ENCODE measurements around the gene TRIM69.
"Not testable (repeated sequence)": the region's sequence is repeated elsewhere in the genome, so short reads cannot be mapped to it uniquely, and the experiment has no call there.

The TRIM69 gene

GRCh38 chr15:44736181-44736765, at the start of gene TRIM69:
TRIM69 (plus strand) TSS chr15:44736528; CDS start chr15:44736705, 177 bp downstream.
- no peak for DNase-seq (ENCODE audit: low spot score)

- DNase-seq (ENCODE audit: low spot score): not testable (repeated sequence)
Measured at GRCh38 chr15:44689318-44689717, 47.0 kb upstream of the TRIM69 start.

- not testable (repeated sequence) for DNase-seq (ENCODE audit: low spot score)
Measured at GRCh38 chr15:44690245-44690644, 46.1 kb upstream of the TRIM69 start.

GRCh38 chr15:44692659-44693058, 43.7 kb upstream of the TRIM69 start:
- DNase-seq (ENCODE audit: low spot score): no peak

- no peak for DNase-seq (ENCODE audit: low spot score)
Measured at GRCh38 chr15:44694416-44694815, 41.9 kb upstream of the TRIM69 start.

GRCh38 chr15:44695294-44695693, 41.0 kb upstream of the TRIM69 start:
- DNase-seq (ENCODE audit: low spot score): no peak

GRCh38 chr15:44697014-44697413, 39.3 kb upstream of the TRIM69 start:
- no peak for DNase-seq (ENCODE audit: low spot score)

GRCh38 chr15:44698641-44699040, 37.7 kb upstream of the TRIM69 start:
- DNase-seq (ENCODE audit: low spot score): no peak

- not testable (repeated sequence) for DNase-seq (ENCODE audit: low spot score)
Measured at GRCh38 chr15:44700676-44701075, 35.7 kb upstream of the TRIM69 start.

GRCh38 chr15:44705986-44706385, 30.3 kb upstream of the TRIM69 start:
- DNase-seq (ENCODE audit: low spot score): no peak

- DNase-seq (ENCODE audit: low spot score): no peak
Measured at GRCh38 chr15:44706401-44706800, 29.9 kb upstream of the TRIM69 start.

GRCh38 chr15:44706946-44707636, 29.2 kb upstream of the TRIM69 start:
- no peak for DNase-seq (ENCODE audit: low spot score)

- no peak for DNase-seq (ENCODE audit: low spot score)
Measured at GRCh38 chr15:44710236-44711095, 25.9 kb upstream of the TRIM69 start.

- peak; percentile 97 for DNase-seq (ENCODE audit: low spot score)
Measured at GRCh38 chr15:44711096-44711742, 25.1 kb upstream of the TRIM69 start, which contains the start of the genes B2M and PATL2. B2M (plus strand) TSS chr15:44711517; CDS start chr15:44711547, 30 bp downstream. PATL2 (minus strand) TSS chr15:44711323; CDS start chr15:44676490, 34,833 bp downstream.

- DNase-seq (ENCODE audit: low spot score): peak; percentile 58
Measured at GRCh38 chr15:44711743-44712345, 24.5 kb upstream of the TRIM69 start.

- no peak for DNase-seq (ENCODE audit: low spot score)
Measured at GRCh38 chr15:44712346-44713005, 23.9 kb upstream of the TRIM69 start.

- DNase-seq (ENCODE audit: low spot score): peak; percentile 39
Measured at GRCh38 chr15:44713006-44713966, 23.0 kb upstream of the TRIM69 start.

- DNase-seq (ENCODE audit: low spot score): no peak
Measured at GRCh38 chr15:44715142-44715796, 21.1 kb upstream of the TRIM69 start.

GRCh38 chr15:44715797-44716334, 20.5 kb upstream of the TRIM69 start:
- DNase-seq (ENCODE audit: low spot score): no peak
